ENCODE data around the gene SLC10A7. TPM values are rescaled to one million over a fixed set of nuclear protein-coding genes. Genes with fewer than 3 reads are reported as not detected.

The SLC10A7 gene
- total RNA-seq, 1 experiment from 2014 or later = 3.9 TPM

DNA sequence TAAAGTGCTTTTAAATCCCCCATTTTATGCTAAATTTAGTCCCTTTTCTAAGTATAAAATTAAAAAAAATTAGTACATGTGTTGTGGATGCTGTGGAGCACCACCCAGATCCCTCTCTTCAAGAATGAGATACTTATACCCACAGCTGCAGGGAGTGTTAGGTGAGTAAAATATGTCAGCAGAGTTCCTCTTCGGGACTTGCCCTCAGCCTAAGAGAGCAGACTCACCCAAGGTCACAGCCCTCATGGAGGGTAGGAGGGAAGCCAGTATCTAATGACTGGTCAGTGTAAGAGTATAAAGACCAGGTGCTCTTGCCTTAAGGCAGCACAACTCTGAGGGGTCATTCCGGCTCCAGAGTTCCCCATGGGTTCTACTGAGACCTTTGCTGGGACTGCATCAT is 218.9 kb downstream of the SLC10A7 start:
- Histone ChIP-seq H4K8ac (replicated peaks; ENCODE audit: insufficient read length, low read depth, low read length) (no peak overlapping the region), H4K5ac (ENCODE audit: insufficient read length, low read depth, low read length) (no peak overlapping the region), H4K91ac (ENCODE audit: insufficient read length, low read depth, low read length) (no peak overlapping the region), H2AK5ac (ENCODE audit: insufficient read length, low read length) (no peak overlapping the region), H2AFZ (ENCODE audit: low read length) (no peak overlapping the region), H3T11ph (ENCODE audit: low read length) (no peak overlapping the region), H3K79me1 (ENCODE audit: insufficient read depth, low read depth, low read length, poor library complexity, severe bottlenecking) (no peaks in the 10 kb centered on the region), H3K27ac (ENCODE audit: insufficient read length, low read depth, low read length) (no peak overlapping the region), H3K4me2 (ENCODE audit: insufficient read depth, insufficient read length, low read length) (no peak overlapping the region), H3K14ac (ENCODE audit: insufficient read depth, low read length) (no peak overlapping the region), H3K18ac (ENCODE audit: insufficient read length, low read depth, low read length) (no peak overlapping the region), H2BK12ac (ENCODE audit: insufficient read length, low read depth, low read length) (no peak overlapping the region), H3K9ac (ENCODE audit: extremely low read depth, insufficient read length, low read length) (no peak overlapping the region), H2BK5ac (ENCODE audit: insufficient read length, low read length) (no peak overlapping the region), H3K4ac (ENCODE audit: low read depth, low read length) (no peak overlapping the region), H3K23me2 (ENCODE audit: insufficient read length, low read depth, low read length, poor library complexity, severe bottlenecking) (no peaks in the 10 kb centered on the region), H3K4me1 (ENCODE audit: insufficient read depth, low read length) (no peaks in the 10 kb centered on the region), H4K20me1 (ENCODE audit: control insufficient read depth, insufficient read depth, insufficient read length) (no peaks in the 10 kb centered on the region), H2BK120ac (ENCODE audit: low read depth, low read length, poor library complexity, severe bottlenecking) (no peak overlapping the region), H3K23ac (ENCODE audit: insufficient read length, low read depth, low read length) (no peak overlapping the region), H3K56ac (ENCODE audit: insufficient read length, low read depth, low read length) (no peak overlapping the region), H2BK15ac (ENCODE audit: low read depth, low read length) (no peak overlapping the region), H3K27me3 (ENCODE audit: insufficient read depth, low read length) (no peaks in the 10 kb centered on the region), H3K9me3 (ENCODE audit: control insufficient read depth, low read depth, low read length) (no peaks in the 10 kb centered on the region), H3K79me2 (ENCODE audit: insufficient read depth, low read length) (no peaks in the 10 kb centered on the region), H2BK20ac (ENCODE audit: low read depth, low read length, poor library complexity, severe bottlenecking) (no peak overlapping the region)
- Mint-ChIP-seq H3K27ac (no peak overlapping the region), H3K36me3 (ENCODE audit: insufficient read depth in 1 of 3, low read depth in 3 of 3) (no peaks in the 10 kb centered on the region), H3K27me3 (ENCODE audit: low read depth) (peaks cover 3% of the 10 kb centered on the region; the same call in 1 of the 2 replicates), H3K9me3 (no peaks in the 10 kb centered on the region), H3K4me3 (no peak overlapping the region), H3K4me1 (no peaks in the 10 kb centered on the region)
- no peak for DNase-seq
- no peak for TF ChIP-seq CTCF (conservative IDR thresholded peaks at IDR 0.05)
- no CpG with 5 or more reads among the region's 2 CpGs for WGBS (ENCODE audit: extremely low coverage, insufficient read length, low lambda C conversion rate)
